GM12873 (cell line): Measurements from ENCODE around the gene ARPC1A.

Source experiments
- TF ChIP-seq, protein P1 (sequence below): IDR thresholded peaks from 2 replicates; pipeline ENCODE4 v1.5.1; 2012; ENCODE audit warnings: low read depth, mild to moderate bottlenecking, moderate library complexity, low read length, control low read depth; ENCODE audit not compliant: insufficient read depth; ENCODE audit errors: missing control alignments

The ARPC1A gene

DNA sequence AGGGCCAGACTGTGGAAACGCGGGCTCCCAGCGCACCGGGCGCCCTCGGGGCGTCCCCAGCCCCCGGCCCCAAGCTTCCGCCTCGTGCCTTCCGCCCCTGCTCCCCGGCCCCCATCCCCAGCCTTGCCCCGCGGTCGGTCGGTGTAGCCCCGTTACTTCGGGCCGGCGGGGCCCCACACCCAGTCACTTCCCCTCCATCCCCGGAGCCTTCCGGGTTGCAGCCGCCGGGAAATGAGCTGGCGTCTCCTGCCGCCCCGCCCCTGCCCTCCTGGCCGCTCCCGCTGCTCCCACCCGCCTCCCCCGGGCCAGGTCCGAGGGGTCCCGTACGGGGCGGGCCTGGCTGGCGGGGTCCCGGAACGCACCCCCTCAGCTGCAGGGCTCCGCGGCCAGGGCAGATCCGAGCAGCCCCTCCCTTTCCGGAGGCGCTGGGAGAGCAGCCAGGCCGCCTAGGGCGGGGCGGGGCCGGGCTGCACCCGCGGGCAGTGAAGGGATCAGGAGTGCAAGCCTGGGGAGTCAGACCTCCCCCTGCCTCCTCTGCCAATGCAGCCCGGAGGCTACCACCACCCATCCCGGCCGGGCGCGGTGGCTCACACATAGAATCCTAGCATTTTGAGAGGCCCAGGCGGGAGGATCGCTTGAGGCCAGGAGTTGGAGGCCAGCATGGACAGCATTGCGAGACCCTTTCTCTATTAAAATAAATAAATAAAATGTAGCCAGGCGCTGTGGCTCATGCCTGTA, 49.5 kb downstream of the ARPC1A start:
- TF ChIP-seq, protein P1, sequence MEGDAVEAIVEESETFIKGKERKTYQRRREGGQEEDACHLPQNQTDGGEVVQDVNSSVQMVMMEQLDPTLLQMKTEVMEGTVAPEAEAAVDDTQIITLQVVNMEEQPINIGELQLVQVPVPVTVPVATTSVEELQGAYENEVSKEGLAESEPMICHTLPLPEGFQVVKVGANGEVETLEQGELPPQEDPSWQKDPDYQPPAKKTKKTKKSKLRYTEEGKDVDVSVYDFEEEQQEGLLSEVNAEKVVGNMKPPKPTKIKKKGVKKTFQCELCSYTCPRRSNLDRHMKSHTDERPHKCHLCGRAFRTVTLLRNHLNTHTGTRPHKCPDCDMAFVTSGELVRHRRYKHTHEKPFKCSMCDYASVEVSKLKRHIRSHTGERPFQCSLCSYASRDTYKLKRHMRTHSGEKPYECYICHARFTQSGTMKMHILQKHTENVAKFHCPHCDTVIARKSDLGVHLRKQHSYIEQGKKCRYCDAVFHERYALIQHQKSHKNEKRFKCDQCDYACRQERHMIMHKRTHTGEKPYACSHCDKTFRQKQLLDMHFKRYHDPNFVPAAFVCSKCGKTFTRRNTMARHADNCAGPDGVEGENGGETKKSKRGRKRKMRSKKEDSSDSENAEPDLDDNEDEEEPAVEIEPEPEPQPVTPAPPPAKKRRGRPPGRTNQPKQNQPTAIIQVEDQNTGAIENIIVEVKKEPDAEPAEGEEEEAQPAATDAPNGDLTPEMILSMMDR, result no peak

DNA sequence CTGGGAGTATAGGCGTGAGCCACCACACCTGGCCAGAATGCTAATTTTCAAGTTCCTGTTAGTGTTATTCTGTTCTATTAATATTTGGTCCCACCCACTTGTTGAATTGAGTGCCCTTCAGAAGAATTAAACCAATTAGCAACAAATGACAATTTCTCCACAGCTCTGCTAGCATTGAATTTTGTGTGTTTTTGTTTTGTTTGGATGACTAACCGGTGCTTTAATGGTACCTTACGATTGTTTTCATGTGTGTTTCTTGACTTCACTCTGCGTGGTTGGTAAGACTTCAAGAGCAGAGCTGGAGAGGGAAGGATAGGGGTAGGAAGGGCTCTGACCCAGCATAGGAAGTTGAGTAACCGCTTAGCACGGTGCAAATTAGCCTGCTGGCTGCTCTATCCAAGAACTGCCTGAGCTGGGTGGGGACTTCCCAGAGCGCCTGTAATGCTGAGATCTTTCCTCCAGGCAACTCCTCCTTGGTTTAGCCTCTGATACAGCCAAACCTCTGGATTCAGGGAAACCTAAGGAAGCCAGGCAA, 53.4 kb downstream of the ARPC1A start:
- TF ChIP-seq, protein P1, result no peak

DNA sequence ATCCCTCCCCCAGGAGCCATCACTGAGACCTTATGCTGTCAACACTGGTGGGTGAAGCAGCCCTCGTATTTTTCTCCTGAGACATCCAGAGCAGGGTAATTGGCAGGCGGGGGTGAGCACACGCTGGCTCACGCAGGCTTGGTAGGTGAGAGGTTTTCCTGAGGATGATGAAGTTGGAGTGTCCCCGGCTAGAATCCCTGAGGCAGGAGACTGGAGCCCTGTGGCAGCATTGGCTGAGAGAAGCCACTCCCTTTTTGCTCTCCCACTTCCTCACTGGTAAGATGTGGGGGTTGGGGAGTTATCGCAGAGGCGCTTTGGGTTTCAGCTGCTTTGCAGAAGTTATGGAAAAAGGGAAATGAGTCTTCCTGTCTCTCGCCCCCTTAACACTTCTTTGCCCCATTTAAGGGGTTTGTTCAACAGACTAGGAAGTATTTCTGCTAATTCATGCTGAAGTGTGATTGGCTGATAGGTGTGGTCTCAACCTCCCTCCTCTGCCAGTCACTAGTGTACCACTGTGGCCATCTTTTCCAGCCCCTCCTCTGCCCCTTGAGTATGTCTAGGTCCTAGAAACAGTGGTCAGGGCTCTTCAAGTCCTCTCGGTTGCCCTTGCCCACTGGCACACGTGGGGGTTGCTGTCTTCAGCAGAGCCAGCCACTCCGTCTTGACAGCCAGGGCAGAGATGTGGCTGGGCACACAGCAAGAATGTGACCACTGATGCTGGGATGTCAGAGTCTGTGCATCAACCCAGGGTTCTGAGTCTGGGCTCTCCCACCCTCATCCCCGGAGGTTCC, 54.5 kb downstream of the ARPC1A start:
- TF ChIP-seq, protein P1, result no peak

DNA sequence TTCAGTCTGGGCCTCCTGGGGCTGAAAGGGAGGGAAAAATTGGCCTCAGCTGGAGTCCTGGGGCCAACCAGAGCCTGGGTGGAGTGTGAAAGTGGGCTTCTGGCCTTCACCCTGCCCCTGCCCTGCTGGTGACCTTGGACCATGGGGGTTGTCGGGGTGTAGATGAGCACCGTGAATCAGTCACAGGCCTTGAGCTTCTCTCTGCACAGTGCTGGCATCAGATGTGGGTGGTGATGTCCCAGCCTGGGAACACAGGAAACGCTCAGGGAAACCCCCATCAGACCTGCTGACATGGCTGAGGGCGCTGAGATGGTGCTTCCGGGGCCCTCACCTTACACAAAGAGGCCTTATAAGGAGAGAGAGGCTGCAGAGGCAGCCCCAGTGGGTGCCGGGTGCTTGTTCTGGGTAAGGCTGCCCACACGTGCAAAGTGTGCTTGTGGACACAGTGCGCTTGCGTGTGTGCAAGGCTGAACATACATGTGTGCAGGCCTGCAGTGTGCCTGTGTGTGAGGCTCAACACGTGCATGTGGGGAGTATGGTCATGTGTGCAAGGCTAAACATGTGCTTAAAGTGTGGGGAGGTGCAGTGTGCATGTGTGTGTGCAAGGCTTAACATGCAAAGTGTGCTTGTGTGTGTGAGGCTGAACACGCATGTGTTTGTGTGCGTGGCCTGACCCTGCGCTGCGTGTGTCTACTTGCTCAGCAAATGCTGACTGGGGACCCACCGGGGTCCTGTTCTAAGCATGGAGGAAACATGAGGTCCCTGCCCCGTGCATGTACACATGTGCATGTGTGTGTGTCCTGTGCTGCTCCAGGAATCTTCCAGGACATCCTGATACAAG, 55.3 kb downstream of the ARPC1A start:
- TF ChIP-seq, protein P1, result no peak

DNA sequence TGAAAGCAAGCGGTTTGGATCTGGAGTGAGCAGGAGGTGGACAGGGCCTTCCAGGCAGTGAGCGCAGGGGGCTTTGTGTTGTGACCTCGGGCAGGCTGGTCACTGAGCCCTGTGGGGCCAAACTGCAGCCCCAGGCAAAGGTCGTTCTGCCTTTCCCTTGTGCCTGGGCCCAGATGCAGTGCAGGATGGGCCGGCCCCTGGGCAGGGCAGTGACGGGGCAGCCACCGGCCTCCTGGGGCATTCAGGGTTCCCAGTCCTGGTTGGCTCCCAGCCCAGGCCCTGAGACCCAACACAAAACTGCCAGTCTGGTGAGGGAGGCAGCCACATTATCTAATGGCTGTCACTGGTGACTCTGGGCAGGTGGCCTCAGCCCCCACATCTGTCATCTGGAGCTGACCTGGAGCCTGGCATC, 56.0 kb downstream of the ARPC1A start:
- TF ChIP-seq, protein P1, result no peak

DNA sequence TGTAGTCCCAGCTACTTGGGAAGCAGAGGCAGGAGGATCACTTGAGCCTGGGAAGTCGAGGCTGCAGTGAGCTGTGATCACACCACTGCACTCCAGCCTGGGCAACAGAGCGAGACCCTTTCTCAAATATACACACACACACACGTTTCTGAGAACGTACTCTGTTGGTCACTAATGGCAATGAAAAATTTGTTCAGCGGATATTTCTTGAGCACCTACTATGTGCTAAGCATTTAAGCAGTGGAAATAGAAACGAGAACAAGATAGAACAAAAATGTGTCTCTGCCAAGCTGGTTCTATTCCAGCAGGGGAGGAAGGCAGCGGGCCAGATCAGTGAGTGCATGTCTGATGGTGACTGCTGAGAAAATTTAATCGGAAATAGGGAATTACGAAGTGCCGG, 57.5 kb downstream of the ARPC1A start:
- TF ChIP-seq, protein P1, result no peak
